Measurements from ENCODE around the gene FCER1G. TPM values are rescaled to one million over a fixed set of nuclear protein-coding genes. Genes with fewer than 3 reads are reported as not detected.

The FCER1G gene
- total and polyA plus RNA-seq, 2 donors (not counting 3 experiments of a cell fraction or from before 2014, with no cell fraction given) = 1.1 to 1.6 TPM

DNA sequence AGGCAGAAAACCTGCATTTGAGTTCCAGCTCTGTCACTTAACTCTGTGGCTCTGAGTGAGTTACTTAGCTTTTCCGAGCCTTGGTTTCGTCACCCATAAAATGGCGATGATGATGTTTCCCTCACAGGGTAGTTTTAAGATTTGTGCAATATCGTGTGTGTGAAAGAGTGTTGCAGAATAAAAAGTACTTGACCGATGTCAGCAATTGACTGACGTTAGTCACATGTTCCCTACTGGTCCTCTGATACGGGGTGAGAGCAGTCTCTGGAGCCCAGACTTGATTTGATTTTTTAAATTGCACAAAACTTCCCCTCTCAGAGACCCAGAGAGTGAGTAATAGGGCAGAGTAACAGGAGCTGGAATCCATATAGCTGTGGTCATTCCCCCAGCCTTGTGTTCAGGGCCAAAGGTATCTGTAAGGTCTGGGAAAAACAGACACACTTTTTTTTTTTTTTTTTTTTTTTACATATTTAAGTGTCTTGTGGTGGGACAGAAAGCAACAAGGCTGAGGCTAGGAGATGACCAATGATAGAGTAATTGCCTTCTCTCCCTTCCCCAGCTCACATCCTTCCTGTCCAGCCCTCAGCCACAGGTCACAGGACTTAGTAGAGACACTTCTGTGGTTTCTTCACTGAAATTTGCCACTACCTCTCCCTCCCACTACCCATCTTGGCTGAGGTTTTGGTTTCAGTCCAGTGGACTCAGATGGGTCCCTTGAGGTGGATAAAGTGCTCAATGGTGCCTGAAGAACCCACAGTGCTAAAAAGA lies 2.0 kb downstream of the FCER1G start:
- FAIRE-seq (peak; percentile 84), DNase-seq (ENCODE audit: low read depth, low spot score) (no peak)
- ChIA-PET POLR2A (interaction anchor here (1.5 kb wide), 1 partner anchor 8 kb away, joined by 4 read pairs; the partner anchor contains the start of gene TOMM40L), CTCF (interaction anchor here (0.5 to 2.9 kb wide), 9 partner anchors 8 to 165 kb away, joined by 3 to 24 read pairs (median 6); partner anchors contain the start of gene TOMM40L)
- Histone ChIP-seq H3K27me3 (ENCODE audit: control insufficient read depth in 2 of 2, insufficient read depth in 2 of 2, low read length in 2 of 2) (no peaks in the 10 kb centered on the region), H2AFZ (ENCODE audit: low read depth, low read length) (peak overlapping the region; percentile 54), H3K27ac (ENCODE audit: insufficient read depth, low read depth, low read length) (no peak overlapping the region), H3K36me3 (ENCODE audit: control insufficient read depth in 2 of 2, extremely low read depth in 1 of 2, insufficient read depth in 2 of 2, low read length in 2 of 2) (peaks cover 18% of the 10 kb centered on the region in 2 experiments), H3K9me3 (replicated peaks; ENCODE audit: control insufficient read depth, insufficient read depth, low read length) (no peaks in the 10 kb centered on the region), H4K20me1 (replicated peaks; ENCODE audit: control insufficient read depth, extremely low read depth, insufficient read depth, low read length) (no peaks in the 10 kb centered on the region), H3K4me1 (ENCODE audit: control insufficient read depth, extremely low read depth, insufficient read depth, low read length) (peaks cover 11% of the 10 kb centered on the region), H3K9me1 (replicated peaks; ENCODE audit: control insufficient read depth, extremely low read depth, insufficient read depth, low read length) (no peaks in the 10 kb centered on the region), H3K4me3 (replicated peaks in 1 of 3; ENCODE audit: insufficient read depth in 1 of 3, low read depth in 1 of 3, low read length in 3 of 3) (no peak overlapping the region), H3K9ac (replicated peaks; ENCODE audit: extremely low read depth, insufficient read depth, low read length) (no peak overlapping the region), H3K79me2 (ENCODE audit: control insufficient read depth, insufficient read depth, low read length) (no peaks in the 10 kb centered on the region), H3K4me2 (ENCODE audit: insufficient read depth, low read length) (peak overlapping the region; percentile 3)
- no TSS peak for BruUV-seq (replicated peaks)
- dilution Hi-C loops (cut with MboI; ENCODE audit: extremely low pct_ligation_motif_present, low sequenced_read_pairs) = no loop called here
- TF ChIP-seq MYC (IDR thresholded peaks at IDR 0.05; ENCODE audit: low read depth, low read length) = no peak
- no peak for TF ChIP-seq GATA2 (IDR thresholded peaks at IDR 0.05; ENCODE audit: insufficient read depth, insufficient read length, low read depth, low read length)
- no peak for TF ChIP-seq FOS (IDR thresholded peaks at IDR 0.05; ENCODE audit: borderline replicate concordance, insufficient read depth, low read length)
- TF ChIP-seq MAX (IDR thresholded peaks at IDR 0.05; ENCODE audit: insufficient read depth, insufficient read length) = no peak
- no peak for TF ChIP-seq POLR2A (IDR thresholded peaks at IDR 0.05; ENCODE audit: low read depth, low read length)
- TF ChIP-seq, protein P1, sequence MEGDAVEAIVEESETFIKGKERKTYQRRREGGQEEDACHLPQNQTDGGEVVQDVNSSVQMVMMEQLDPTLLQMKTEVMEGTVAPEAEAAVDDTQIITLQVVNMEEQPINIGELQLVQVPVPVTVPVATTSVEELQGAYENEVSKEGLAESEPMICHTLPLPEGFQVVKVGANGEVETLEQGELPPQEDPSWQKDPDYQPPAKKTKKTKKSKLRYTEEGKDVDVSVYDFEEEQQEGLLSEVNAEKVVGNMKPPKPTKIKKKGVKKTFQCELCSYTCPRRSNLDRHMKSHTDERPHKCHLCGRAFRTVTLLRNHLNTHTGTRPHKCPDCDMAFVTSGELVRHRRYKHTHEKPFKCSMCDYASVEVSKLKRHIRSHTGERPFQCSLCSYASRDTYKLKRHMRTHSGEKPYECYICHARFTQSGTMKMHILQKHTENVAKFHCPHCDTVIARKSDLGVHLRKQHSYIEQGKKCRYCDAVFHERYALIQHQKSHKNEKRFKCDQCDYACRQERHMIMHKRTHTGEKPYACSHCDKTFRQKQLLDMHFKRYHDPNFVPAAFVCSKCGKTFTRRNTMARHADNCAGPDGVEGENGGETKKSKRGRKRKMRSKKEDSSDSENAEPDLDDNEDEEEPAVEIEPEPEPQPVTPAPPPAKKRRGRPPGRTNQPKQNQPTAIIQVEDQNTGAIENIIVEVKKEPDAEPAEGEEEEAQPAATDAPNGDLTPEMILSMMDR (IDR thresholded peaks at IDR 0.05; ENCODE audit: extremely low read depth in 1 of 2, insufficient read depth in 1 of 2, low read depth in 1 of 2, low read length in 2 of 2) = no peak
- no peak for TF ChIP-seq POLR2AphosphoS5 (IDR thresholded peaks at IDR 0.05; ENCODE audit: insufficient read depth, low read depth, low read length)
- no peak for TF ChIP-seq EZH2 (IDR thresholded peaks at IDR 0.05; ENCODE audit: borderline replicate concordance, low read depth, low read length, severe bottlenecking)
- no peak for TF ChIP-seq JUN (IDR thresholded peaks at IDR 0.05; ENCODE audit: borderline replicate concordance, insufficient read depth, insufficient read length, low read depth)
- intact Hi-C loops (cut with micrococcal nuclease) = no loop called here

Data from endothelial cell of umbilical vein (primary cell).